KMS-11 (cell line): ENCODE data around the gene RNF38.
A peak's percentile ranks its signal among the peaks of the same experiment; 100 is the strongest.
"Not testable (repeated sequence)": the region's sequence is repeated elsewhere in the genome, so short reads cannot be mapped to it uniquely, and the experiment has no call there.

Experiments used
- H2AFZ ChIP-seq: fragments of 200-600 bp; sonication (generic); 2 replicates; pipeline ENCODE4 v1.6.1; 2016; ENCODE audit warnings: antibody characterized with exemption, mixed run types, low read depth
- H3K27ac ChIP-seq: fragments of 200-600 bp; sonication (generic); 2 replicates; pipeline ENCODE4 v1.6.1; 2016; ENCODE audit warnings: mild to moderate bottlenecking, mixed run types
- H3K27me3 ChIP-seq: fragments of 200-600 bp; sonication (generic); 2 replicates; pipeline ENCODE4 v1.6.1; 2017; ENCODE audit warnings: mild to moderate bottlenecking, low read depth, mixed run types, moderate library complexity; ENCODE audit not compliant: insufficient read depth
- H3K36me3 ChIP-seq: fragments of 200-600 bp; sonication (generic); 2 replicates; pipeline ENCODE4 v1.6.1; 2017; ENCODE audit warnings: mild to moderate bottlenecking, mixed run types; ENCODE audit not compliant: insufficient read depth
- H3K4me1 ChIP-seq: fragments of 200-600 bp; sonication (generic); 2 replicates; pipeline ENCODE4 v1.6.1; 2016; ENCODE audit warnings: mild to moderate bottlenecking, low read depth, mixed run types; ENCODE audit not compliant: poor library complexity, severe bottlenecking
- H3K4me2 ChIP-seq: fragments of 200-600 bp; sonication (generic); 2 replicates; pipeline ENCODE4 v1.7.0; 2016; ENCODE audit warnings: mild to moderate bottlenecking, mixed run types
- H3K4me3 ChIP-seq: fragments of 200-600 bp; sonication (generic); IDR thresholded peaks from 2 replicates; pipeline ENCODE4 v1.6.1; 2017; ENCODE audit warnings: low read depth, low read length, mixed read lengths; ENCODE audit not compliant: insufficient read depth
- H3K79me2 ChIP-seq: fragments of 200-600 bp; sonication (generic); 2 replicates; pipeline ENCODE4 v1.6.1; 2016; ENCODE audit warnings: low read depth, mixed run types; ENCODE audit not compliant: insufficient read depth
- H3K9ac ChIP-seq: fragments of 200-600 bp; sonication (generic); 2 replicates; pipeline ENCODE4 v1.6.1; 2016; ENCODE audit warnings: mild to moderate bottlenecking, mixed run types
- H4K20me1 ChIP-seq: fragments of 200-600 bp; sonication (generic); 2 replicates; pipeline ENCODE4 v1.6.1; 2016; ENCODE audit warnings: mild to moderate bottlenecking, mixed run types; ENCODE audit not compliant: insufficient read depth
- TF ChIP-seq, protein P1 (sequence below): fragments of 200-600 bp; sonication (generic); conservative IDR thresholded peaks from 2 replicates; pipeline ENCODE4 v1.6.1; 2017; ENCODE audit warnings: low read depth, mild to moderate bottlenecking, antibody characterized with exemption, low read length, moderate library complexity, mixed read lengths

RNF38 gene

DNA sequence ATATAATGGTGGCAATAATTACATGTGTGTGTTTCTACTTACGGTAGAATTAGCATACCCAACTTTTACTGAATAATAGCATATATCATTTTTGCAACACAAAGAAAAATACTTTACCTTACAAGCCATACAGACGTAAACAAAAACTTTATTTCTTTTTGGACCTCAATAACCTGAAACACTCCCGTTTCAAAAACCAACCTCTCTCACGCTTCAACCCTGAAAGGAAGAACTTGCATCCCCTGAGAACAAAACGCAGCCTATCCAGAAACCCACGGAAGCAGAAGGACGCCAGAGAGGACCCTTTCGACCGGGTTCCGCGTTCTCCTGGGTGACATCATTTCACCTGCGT, at the start of gene RNF38:
TSS of gene RNF38 (minus strand) at position 290 of the 352 bp plus-strand sequence. CDS start at position 129, 161 bp downstream.
- Histone ChIP-seq H3K4me3 (no peak within 1 kb of the TSS), H3K36me3 (no peaks in the 10 kb centered on the region), H3K9ac (peak within 1 kb of the TSS; percentile 76), H4K20me1 (no peaks in the 10 kb centered on the region; the same call in 1 of the 2 replicates), H3K27ac (peak within 1 kb of the TSS; percentile 85), H3K79me2 (peaks cover 48% of the 10 kb centered on the region), H2AFZ (peak within 1 kb of the TSS; percentile 66), H3K27me3 (no peaks in the 10 kb centered on the region), H3K4me2 (peak within 1 kb of the TSS; percentile 72), H3K4me1 (peaks cover 44% of the 10 kb centered on the region)
- TF ChIP-seq, protein P1, sequence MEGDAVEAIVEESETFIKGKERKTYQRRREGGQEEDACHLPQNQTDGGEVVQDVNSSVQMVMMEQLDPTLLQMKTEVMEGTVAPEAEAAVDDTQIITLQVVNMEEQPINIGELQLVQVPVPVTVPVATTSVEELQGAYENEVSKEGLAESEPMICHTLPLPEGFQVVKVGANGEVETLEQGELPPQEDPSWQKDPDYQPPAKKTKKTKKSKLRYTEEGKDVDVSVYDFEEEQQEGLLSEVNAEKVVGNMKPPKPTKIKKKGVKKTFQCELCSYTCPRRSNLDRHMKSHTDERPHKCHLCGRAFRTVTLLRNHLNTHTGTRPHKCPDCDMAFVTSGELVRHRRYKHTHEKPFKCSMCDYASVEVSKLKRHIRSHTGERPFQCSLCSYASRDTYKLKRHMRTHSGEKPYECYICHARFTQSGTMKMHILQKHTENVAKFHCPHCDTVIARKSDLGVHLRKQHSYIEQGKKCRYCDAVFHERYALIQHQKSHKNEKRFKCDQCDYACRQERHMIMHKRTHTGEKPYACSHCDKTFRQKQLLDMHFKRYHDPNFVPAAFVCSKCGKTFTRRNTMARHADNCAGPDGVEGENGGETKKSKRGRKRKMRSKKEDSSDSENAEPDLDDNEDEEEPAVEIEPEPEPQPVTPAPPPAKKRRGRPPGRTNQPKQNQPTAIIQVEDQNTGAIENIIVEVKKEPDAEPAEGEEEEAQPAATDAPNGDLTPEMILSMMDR, result no peak

DNA sequence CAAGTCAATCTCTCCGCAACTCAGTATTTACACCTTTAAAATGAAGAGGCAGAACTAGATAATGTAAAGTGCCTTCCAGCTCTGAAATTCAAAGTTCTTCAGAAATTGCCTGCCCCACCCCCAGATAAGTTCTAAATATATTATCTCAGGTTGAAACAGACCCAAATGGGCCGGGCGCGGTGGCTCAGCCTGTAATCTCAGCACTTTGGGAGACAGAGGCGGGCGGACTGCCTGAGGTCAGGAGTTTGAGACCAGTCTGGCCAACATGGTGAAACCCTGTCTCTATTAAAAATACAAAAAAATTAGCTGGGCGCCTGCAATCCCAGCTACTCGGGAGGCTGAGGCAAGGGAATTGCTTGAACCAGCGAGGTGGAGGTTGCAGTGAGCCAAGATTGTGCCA, 48.5 kb upstream of the RNF38 start:
- H3K4me3 ChIP-seq, H3K79me2 ChIP-seq, H3K27me3 ChIP-seq, H3K4me2 ChIP-seq, H4K20me1 ChIP-seq, H3K36me3 ChIP-seq, H3K9ac ChIP-seq, H3K27ac ChIP-seq, H2AFZ ChIP-seq, H3K4me1 ChIP-seq: not testable (repeated sequence)

DNA sequence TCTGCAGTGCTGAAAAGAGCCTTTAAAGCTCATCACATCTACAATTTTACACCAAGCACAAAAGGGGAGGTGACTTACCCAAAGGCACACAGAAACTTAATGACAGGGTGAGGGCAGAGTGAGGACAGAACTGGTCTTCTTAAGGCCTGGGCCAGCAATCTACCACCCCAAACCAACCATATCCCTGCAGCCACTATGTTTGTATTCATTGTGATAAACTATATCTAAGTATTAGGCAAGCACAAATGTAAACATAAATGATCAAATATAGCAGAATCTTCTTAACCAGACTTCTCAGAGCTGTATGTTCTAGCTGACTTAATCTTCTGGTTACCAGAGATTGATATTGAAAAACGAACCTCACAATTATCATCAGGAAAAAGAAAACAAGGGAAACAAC, 47.9 kb upstream of the RNF38 start:
- Histone ChIP-seq H3K4me2 (no peak overlapping the region), H4K20me1 (no peaks in the 10 kb centered on the region), H3K79me2 (no peaks in the 10 kb centered on the region), H3K36me3 (no peaks in the 10 kb centered on the region), H3K4me3 (no peak overlapping the region), H3K27me3 (no peaks in the 10 kb centered on the region), H3K9ac (no peak overlapping the region), H3K4me1 (no peaks in the 10 kb centered on the region), H2AFZ (no peak overlapping the region), H3K27ac (no peak overlapping the region)
- TF ChIP-seq, protein P1, result no peak

DNA sequence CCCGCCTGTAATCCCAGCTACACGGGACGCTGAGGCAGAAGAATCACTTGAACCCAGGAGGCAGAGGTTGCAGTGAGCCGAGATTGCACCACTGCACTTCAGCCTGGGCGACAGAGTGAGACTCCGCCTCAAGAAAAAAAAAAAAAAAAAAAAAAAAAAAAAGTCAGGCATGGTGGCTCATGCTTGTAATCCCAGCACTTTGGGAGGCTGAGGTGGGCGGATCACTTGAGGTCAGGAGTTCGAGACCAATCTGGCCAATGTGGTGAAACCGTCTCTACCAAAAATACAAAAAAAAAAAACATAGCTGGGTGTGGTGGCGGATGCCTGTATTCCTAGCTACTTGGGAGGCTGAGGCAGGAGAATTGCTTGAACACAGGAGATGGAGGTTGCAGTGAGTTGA, 46.6 kb upstream of the RNF38 start:
- H3K27me3 ChIP-seq, H3K4me1 ChIP-seq, H3K4me2 ChIP-seq, H3K4me3 ChIP-seq, H3K9ac ChIP-seq, H2AFZ ChIP-seq, H3K36me3 ChIP-seq, H3K27ac ChIP-seq, H4K20me1 ChIP-seq, H3K79me2 ChIP-seq: not testable (repeated sequence)

DNA sequence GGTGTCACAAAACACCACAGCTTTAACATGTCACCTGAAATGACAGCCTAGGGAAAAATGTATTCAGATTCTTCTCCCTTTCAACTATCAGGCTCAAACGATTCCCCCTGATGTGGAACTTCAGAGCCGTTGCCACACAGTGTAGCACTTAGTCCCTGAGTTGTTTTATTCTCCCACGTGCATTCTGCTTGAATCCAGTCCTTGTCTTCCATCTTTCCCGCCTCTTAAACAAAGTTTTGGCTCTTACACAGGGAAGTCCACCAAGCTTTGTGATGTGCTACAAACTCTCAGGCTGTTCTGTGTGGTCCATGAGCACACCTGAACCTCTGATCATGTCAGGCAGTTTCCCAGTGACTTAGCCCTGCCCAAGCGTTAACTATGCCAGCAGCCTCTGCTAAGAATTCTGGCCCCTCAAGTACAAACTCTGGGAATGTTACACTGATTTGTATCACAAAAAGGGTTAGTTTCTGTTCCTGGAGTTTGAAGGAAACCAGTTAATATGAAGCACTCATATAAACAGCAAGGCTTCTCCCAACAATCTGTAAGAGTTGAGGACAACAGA, 45.8 kb upstream of the RNF38 start:
- Histone ChIP-seq H2AFZ (no peak overlapping the region), H4K20me1 (no peaks in the 10 kb centered on the region), H3K27ac (no peak overlapping the region), H3K4me1 (no peaks in the 10 kb centered on the region), H3K4me2 (no peak overlapping the region), H3K4me3 (no peak overlapping the region), H3K9ac (no peak overlapping the region), H3K36me3 (no peaks in the 10 kb centered on the region), H3K27me3 (no peaks in the 10 kb centered on the region), H3K79me2 (no peaks in the 10 kb centered on the region)
- TF ChIP-seq, protein P1, result no peak
